Smooth muscle cell (in vitro differentiated cells): Measurements from ENCODE around the gene CERT1. TPM values are rescaled to one million over a fixed set of nuclear protein-coding genes. Genes with fewer than 3 reads are reported as not detected.

Source experiments
- DNase-seq: peaks from one replicate; lab custom pipeline; 2025; ENCODE audit not compliant: unreplicated experiment; lab: John Stamatoyannopoulos, UW
- H2AFZ ChIP-seq: fragments of 200-600 bp; sonication (generic); 2 replicates; pipeline ENCODE4 v1.6.0; 2016; ENCODE audit warnings: antibody characterized with exemption, low read depth, mild to moderate bottlenecking
- H3F3A ChIP-seq: fragments of 200-600 bp; sonication (generic); 2 replicates; pipeline ENCODE4 v1.6.0; 2017; ENCODE audit warnings: antibody characterized with exemption, low read depth
- H3K27ac ChIP-seq: fragments of 200-600 bp; sonication (generic); 2 replicates; pipeline ENCODE4 v1.5.1; 2016; ENCODE audit warnings: low read depth, mild to moderate bottlenecking
- H3K27me3 ChIP-seq: fragments of 200-600 bp; sonication (generic); 2 replicates; pipeline ENCODE4 v1.6.1; 2016; ENCODE audit warnings: low read depth, mild to moderate bottlenecking
- H3K36me3 ChIP-seq: fragments of 200-600 bp; sonication (generic); 2 replicates; pipeline ENCODE4 v1.5.1; 2016; ENCODE audit warnings: low read depth
- H3K4me1 ChIP-seq: fragments of 200-600 bp; sonication (generic); 2 replicates; pipeline ENCODE4 v1.5.1; 2016; ENCODE audit warnings: low read depth
- H3K4me2 ChIP-seq: fragments of 200-600 bp; sonication (generic); 2 replicates; pipeline ENCODE4 v1.6.0; 2016; ENCODE audit warnings: mild to moderate bottlenecking
- H3K4me3 ChIP-seq: fragments of 200-600 bp; sonication (generic); 2 replicates; pipeline ENCODE4 v1.5.1; 2016; ENCODE audit warnings: mild to moderate bottlenecking
- H3K79me2 ChIP-seq: fragments of 200-600 bp; sonication (generic); 2 replicates; pipeline ENCODE4 v1.6.0; 2016; ENCODE audit warnings: low read depth, mild to moderate bottlenecking
- H3K9ac ChIP-seq: fragments of 200-600 bp; sonication (generic); 2 replicates; pipeline ENCODE4 v1.6.0; 2016; ENCODE audit warnings: low read depth
- H3K9me3 ChIP-seq: fragments of 200-600 bp; sonication (generic); replicated peaks from 2 replicates; pipeline ENCODE4 v1.5.1; 2016; ENCODE audit warnings: low read depth
- H4K20me1 ChIP-seq: fragments of 200-600 bp; sonication (generic); 2 replicates; pipeline ENCODE4 v1.6.0; 2016; ENCODE audit warnings: low read depth
- WGBS: methylation state at CpG from one replicate; pipeline ENCODE4 v1.1.7; 2016; ENCODE audit warnings: low lambda C conversion rate; 5-methylcytosine and 5-hydroxymethylcytosine counted together
- polyA plus RNA-seq: library from polyadenylated mRNA; unstranded; fragments of >200 nt; fragmentation: Nextera tagmentation; extraction: Ambion mirVana; gene quantifications from 2 replicates; pipeline ENCODE4 v1.2.1, GENCODE V29; 2016
- total RNA-seq: library from RNA; depleted of rRNA; stranded (reverse); fragments of >200 nt; gene quantifications from 2 replicates; pipeline ENCODE4 v1.2.3, GENCODE V29; 2014
- TF ChIP-seq, protein P1 (sequence below): fragments of 200-600 bp; sonication (generic); IDR thresholded peaks from 2 replicates; pipeline ENCODE4 v1.5.1; 2017; ENCODE audit warnings: borderline replicate concordance, mild to moderate bottlenecking, antibody characterized with exemption; ENCODE audit not compliant: insufficient read depth, poor library complexity, severe bottlenecking

Gene CERT1
- total and polyA plus RNA-seq, 2 experiments from 2014 or later = 9.1 to 31.0 TPM

DNA sequence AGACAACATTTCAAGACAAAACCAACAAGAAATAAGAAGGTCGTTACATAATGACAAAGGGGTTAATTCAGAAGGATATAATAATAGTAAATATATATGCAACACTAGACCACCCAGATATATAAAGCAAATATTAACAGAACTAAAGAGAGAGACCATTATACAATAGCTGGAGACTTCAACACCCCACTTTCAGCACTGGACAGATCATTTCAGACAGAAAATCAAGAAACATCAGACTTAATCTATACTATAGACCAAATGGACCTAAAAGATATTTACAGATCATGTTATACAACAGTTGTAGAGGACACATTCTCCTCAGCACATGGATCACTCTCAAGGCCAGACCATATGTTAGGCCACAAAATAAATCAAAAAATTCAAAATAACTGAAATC lies 26.8 kb downstream of the CERT1 start:
- Histone ChIP-seq H2AFZ (no peak overlapping the region), H3K27ac (no peak overlapping the region), H3K4me3 (no peak overlapping the region), H3F3A (no peaks in the 10 kb centered on the region), H3K36me3 (no peaks in the 10 kb centered on the region), H3K9me3 (no peaks in the 10 kb centered on the region), H3K9ac (no peak overlapping the region), H4K20me1 (peaks cover 66% of the 10 kb centered on the region), H3K79me2 (peaks cover 88% of the 10 kb centered on the region), H3K4me2 (no peak overlapping the region), H3K27me3 (no peaks in the 10 kb centered on the region), H3K4me1 (no peaks in the 10 kb centered on the region)
- TF ChIP-seq, protein P1, sequence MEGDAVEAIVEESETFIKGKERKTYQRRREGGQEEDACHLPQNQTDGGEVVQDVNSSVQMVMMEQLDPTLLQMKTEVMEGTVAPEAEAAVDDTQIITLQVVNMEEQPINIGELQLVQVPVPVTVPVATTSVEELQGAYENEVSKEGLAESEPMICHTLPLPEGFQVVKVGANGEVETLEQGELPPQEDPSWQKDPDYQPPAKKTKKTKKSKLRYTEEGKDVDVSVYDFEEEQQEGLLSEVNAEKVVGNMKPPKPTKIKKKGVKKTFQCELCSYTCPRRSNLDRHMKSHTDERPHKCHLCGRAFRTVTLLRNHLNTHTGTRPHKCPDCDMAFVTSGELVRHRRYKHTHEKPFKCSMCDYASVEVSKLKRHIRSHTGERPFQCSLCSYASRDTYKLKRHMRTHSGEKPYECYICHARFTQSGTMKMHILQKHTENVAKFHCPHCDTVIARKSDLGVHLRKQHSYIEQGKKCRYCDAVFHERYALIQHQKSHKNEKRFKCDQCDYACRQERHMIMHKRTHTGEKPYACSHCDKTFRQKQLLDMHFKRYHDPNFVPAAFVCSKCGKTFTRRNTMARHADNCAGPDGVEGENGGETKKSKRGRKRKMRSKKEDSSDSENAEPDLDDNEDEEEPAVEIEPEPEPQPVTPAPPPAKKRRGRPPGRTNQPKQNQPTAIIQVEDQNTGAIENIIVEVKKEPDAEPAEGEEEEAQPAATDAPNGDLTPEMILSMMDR = no peak
- 93% methylated on average over 1 of the region's 1 CpG for WGBS
- no peak for DNase-seq

DNA sequence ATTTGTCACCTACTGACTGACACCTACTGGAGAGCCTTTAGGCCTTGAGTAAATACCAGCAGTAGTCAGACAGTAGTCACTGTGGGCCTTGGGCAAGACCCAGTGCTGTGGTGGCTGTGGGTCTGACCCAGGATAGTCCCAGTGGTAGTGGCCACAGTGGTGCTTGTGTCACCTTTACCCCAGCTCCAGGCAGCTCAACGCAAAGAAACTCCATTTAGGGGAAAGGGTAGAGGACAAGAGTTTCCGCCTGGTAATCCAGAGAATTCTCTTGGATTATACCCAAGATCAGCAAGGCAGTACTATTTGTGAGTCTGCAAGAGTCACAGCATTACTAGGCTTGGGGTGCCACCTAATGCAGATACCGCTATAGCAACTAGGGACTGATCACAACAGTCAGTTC lies 28.9 kb downstream of the CERT1 start:
- Histone ChIP-seq H3K27ac (no peak overlapping the region), H2AFZ (no peak overlapping the region), H3F3A (no peaks in the 10 kb centered on the region), H4K20me1 (peaks cover 86% of the 10 kb centered on the region), H3K4me1 (no peaks in the 10 kb centered on the region), H3K9ac (no peak overlapping the region), H3K79me2 (peaks cover 83% of the 10 kb centered on the region), H3K9me3 (no peaks in the 10 kb centered on the region), H3K4me3 (no peak overlapping the region), H3K4me2 (no peak overlapping the region), H3K27me3 (no peaks in the 10 kb centered on the region), H3K36me3 (no peaks in the 10 kb centered on the region)
- 94% methylated on average over 3 of the region's 3 CpGs for WGBS
- no peak for DNase-seq
- TF ChIP-seq, protein P1 = no peak

GRCh38 chr5:75481024-75481423 lies 30.4 kb downstream of the CERT1 start:
- Histone ChIP-seq H2AFZ (no peak overlapping the region), H3K9me3 (no peaks in the 10 kb centered on the region), H3K4me3 (no peak overlapping the region), H3F3A (no peaks in the 10 kb centered on the region), H3K4me2 (no peak overlapping the region), H3K36me3 (no peaks in the 10 kb centered on the region), H3K27me3 (no peaks in the 10 kb centered on the region), H3K27ac (no peak overlapping the region), H3K79me2 (peaks cover 83% of the 10 kb centered on the region), H3K9ac (no peak overlapping the region), H3K4me1 (no peaks in the 10 kb centered on the region), H4K20me1 (peaks cover 95% of the 10 kb centered on the region)
- WGBS = 87% methylated on average over 4 of the region's 4 CpGs
- TF ChIP-seq, protein P1 = no peak
- DNase-seq = no peak

GRCh38 chr5:75475364-75475763 lies 36.1 kb downstream of the CERT1 start:
- Histone ChIP-seq H4K20me1 (peaks cover 68% of the 10 kb centered on the region), H3K36me3 (no peaks in the 10 kb centered on the region), H3K4me1 (no peaks in the 10 kb centered on the region), H3K27me3 (no peaks in the 10 kb centered on the region), H3K4me2 (no peak overlapping the region), H3K27ac (no peak overlapping the region), H3K9me3 (no peaks in the 10 kb centered on the region), H3F3A (no peaks in the 10 kb centered on the region), H2AFZ (no peak overlapping the region), H3K4me3 (no peak overlapping the region), H3K79me2 (peaks cover 58% of the 10 kb centered on the region), H3K9ac (no peak overlapping the region)
- DNase-seq = no peak
- TF ChIP-seq, protein P1 = no peak
- 47% methylated on average over 4 of the region's 4 CpGs for WGBS
